Epithelial cell of prostate (primary cell): ENCODE data around the gene SLC16A8.
"Not testable (repeated sequence)": the region's sequence is repeated elsewhere in the genome, so short reads cannot be mapped to it uniquely, and the experiment has no call there.

Source experiments
- DNase-seq: peaks from one replicate; pipeline ENCODE4 v3.0.0-alpha.2; 2011; ENCODE audit warnings: low read depth, low spot score
- H3K27ac ChIP-seq: fragments of 450-650 bp; 2 replicates; pipeline ENCODE4 v1.5.1; 2017; ENCODE audit warnings: mild to moderate bottlenecking

Gene SLC16A8, protein sequence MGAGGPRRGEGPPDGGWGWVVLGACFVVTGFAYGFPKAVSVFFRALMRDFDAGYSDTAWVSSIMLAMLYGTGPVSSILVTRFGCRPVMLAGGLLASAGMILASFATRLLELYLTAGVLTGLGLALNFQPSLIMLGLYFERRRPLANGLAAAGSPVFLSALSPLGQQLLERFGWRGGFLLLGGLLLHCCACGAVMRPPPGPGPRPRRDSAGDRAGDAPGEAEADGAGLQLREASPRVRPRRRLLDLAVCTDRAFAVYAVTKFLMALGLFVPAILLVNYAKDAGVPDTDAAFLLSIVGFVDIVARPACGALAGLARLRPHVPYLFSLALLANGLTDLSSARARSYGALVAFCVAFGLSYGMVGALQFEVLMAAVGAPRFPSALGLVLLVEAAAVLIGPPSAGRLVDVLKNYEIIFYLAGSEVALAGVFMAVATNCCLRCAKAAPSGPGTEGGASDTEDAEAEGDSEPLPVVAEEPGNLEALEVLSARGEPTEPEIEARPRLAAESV

DNA sequence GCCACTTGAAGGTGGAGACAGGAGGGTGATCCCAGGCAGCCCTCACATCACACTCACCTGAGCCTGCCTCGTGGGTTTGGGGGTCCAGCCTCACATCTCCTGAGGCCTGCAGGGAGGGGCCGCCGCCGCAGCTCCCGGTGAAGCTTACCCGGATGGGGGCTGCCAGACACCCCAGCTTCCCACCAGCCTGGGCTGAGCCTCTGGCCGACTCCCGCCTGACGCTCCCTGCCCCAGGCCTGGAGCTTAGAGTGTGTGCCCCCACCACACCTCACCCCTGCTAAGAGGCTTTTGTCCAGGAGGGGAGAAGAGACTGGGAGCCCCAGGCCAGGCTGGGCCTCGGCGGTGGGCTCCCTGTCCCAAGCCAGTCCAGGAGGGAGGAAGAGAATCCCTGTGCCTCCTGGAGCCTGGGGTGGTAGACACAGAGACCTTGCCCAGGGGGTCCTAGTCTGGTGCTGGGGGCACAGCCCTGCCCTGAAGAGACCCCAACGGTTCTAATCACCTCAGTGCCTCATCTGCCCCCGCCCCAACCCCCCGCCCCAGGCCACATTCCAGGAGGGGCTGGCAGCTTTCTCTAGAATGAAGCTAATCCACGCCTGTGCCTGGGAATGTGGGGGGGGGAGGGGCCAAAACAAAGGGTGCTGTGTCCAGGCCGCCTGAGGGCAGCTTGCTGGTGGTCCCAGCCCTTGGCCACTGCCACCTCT, at the start of gene SLC16A8:
Gene SLC16A8 (minus strand): TSS at position 254 of the 701 bp plus-strand sequence. CDS start 1,311 bp downstream, outside the sequence.
- no peak for DNase-seq
- H3K27ac ChIP-seq, result no peak within 1 kb of the TSS

DNA sequence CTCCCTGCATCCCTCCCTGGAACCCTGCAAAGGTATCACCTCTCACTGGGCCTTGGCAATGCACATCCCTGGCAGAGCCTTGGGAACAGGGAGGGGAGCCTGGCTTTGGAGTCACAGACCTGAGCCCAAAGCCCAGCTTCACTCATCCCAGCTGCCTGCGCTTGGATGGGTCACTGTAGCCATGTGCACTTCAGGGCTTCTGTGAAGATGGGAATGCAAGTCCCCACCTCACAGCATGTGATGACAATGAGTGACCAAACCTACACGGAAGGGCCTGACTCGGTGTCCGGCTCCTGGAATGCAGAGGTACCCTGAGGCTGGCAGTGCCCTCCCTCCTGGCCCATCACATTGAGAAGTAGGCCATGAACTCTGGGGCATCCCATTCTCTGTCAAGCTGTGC, 49.3 kb upstream of the SLC16A8 start:
- no peak overlapping the region for H3K27ac ChIP-seq
- DNase-seq, result no peak

DNA sequence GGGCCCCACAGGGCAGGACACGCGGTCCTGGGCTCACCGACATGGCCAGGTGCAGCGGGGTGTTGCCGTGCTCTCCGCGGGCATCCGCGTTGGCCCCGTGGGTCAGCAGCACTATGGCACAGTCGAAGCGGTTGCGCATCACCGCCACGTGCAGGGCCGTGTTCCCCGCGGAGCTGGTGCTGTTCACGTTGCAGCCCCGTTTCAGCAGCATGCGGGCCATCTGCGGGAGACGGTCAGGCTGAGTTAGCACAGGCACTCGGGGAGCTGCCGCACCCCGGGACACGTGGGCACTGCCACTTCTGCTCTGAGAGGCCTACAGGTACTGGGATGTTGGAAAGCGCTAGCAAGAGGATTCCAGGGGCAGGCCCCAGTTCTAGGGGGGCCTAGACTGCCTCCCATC, 48.8 kb upstream of the SLC16A8 start:
- no peak for DNase-seq
- H3K27ac ChIP-seq, result no peak overlapping the region

DNA sequence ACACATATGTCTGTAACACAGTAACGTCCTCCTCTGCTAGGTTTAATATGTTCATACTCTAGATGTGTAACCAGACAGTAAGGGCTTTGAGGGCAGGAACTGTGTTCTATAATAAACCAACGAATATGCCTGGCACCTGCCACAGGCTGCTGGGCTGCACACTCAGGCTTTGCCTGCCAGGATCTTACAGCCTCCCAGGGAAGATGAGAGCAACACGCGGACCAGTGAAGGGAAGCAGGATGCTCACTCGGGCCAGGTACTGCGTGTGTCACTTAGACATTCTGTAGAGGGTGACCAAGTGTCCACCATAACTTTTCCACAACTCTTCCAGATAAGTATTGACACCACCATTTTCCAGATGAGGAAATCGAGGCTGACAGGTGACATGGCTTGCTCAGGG, 48.2 kb upstream of the SLC16A8 start:
- no peak for DNase-seq
- no peak overlapping the region for H3K27ac ChIP-seq

DNA sequence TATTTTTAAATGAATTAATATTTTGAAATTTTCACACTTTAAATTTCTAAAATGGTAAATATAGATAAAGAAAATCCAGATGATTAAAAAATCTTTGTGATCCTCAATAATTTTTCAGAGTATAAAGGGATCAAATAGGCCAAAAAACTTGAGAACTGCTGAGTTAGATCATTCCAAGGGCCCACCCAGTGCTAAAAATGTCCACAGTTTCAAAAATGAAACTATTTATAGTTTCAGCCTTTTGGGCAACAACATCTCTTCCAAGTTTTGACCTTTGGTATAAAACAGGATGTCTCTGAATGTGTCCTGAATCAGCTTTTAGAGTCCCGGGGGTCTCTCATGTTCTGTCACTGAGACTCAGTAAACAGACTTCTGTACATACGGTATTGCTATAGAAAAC, 47.4 kb upstream of the SLC16A8 start:
- H3K27ac ChIP-seq, result no peak overlapping the region
- no peak for DNase-seq

DNA sequence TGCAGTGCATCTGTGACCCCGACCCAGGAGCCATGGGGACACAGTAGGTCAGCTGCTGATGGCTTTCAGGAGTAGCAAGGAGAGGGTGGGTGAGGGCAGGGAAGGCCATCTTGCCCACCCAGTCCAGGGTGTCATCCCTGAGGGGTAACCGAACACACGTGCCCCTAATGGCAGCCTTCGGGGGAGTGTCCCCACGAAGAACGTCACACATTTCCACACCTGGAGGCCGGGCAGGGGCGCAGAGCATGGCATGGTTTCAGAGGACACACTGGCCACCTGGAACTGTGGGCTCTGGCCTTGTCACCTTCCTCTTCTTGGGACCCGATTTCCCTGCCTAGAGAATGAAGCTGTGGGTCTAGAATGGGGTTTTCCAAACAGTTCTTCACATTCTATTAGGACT, 45.9 kb upstream of the SLC16A8 start:
- DNase-seq, result no peak
- H3K27ac ChIP-seq, result no peak overlapping the region

DNA sequence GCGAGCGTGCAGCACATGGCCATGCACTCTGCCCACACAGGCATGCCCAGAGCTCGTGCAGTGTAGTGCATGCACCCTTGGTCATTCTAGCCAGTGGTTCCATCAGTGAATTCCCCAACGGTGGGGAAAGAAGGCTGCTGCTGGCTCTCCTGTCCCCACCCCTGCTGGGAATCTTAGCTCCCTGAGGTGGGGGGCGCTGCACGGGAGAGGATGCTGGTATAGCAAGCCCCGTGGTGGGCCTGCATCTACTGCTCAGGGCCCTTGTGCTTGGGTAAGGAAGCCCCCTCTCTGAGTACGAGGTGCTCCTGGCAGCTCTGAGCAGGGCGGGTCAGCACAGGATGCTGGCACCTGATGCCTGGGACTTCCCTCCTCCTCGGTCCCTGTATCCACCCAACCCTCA, 45.0 kb upstream of the SLC16A8 start:
- H3K27ac ChIP-seq, result no peak overlapping the region
- no peak for DNase-seq

DNA sequence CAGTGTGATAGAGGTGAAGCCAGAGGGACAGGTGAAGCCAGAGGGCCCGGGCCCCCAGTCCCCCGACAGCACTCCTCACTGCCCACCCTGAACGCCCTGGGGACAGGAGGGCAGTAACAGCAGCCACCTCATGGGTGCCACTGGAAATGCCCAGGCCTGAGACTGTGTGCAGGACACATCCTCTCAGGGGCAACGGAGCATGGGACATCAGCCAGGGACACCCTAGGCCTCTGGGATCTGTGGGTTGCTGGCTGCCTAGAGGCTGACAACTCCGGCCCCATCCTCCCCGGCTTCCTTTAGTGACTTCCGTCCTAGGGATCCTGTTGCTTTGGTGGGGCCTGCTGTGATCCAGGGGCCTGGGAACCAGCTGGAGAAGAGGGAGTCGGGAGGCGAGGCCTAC, 43.9 kb upstream of the SLC16A8 start:
- no peak for DNase-seq
- no peak overlapping the region for H3K27ac ChIP-seq

DNA sequence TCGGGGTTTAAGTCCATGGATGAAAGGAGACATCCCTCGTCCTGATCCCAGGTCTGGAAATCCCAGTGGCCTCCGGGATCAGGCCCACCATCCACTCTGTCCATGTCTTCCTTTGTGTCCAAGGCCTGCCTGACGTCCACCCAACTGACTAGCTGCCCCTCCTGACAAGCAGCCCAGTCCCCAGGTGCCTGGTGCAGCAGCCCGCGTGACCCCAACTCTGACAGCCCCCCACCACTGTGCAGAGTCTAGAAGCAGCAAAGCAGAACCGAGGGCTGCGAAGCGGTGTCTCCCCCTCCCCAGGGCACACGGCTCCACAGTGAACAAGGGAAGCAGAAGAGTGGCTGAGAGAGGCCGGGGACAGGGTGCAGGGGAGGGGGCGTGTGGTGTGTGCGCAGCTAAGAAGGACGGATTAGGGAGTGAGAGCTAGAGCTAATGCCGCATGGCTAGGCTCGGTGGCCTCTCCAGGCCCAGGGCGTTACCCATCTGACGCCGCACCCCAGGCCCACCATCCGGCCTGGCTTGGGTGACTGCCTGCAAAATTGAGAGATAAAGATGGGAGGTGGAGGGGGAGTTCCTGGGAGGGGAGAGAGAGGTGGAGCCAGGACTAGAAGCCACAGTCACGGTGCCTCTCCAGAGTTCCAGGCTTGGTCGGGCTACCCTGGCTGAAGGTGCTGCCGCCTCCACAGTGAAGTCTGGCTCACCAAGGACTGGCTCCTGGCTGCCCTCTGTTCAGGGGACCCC, 43.1 kb upstream of the SLC16A8 start:
- no peak overlapping the region for H3K27ac ChIP-seq
- no peak for DNase-seq

DNA sequence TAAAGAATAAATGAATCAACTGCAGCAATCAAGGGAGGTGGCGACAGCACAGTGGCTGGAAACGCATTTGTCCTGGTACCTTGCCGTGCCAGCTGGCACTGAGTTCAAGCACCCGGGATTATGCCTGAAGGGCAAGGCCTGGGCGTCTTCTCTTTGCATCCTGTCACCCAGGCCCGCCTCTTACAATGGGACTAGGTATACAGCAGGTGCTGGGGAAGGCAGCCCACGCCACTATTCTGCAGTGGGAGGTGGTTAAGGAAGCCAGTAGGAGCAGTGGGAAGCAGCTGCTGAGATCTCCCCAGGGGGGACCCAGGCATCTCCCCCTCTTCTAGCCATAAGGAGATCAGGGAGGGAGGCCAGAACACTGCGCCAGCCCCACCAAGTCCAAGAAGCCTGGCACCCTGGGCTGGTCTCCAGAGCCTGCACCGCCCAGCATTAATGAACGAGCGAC, 41.8 kb upstream of the SLC16A8 start:
- no peak overlapping the region for H3K27ac ChIP-seq
- no peak for DNase-seq

DNA sequence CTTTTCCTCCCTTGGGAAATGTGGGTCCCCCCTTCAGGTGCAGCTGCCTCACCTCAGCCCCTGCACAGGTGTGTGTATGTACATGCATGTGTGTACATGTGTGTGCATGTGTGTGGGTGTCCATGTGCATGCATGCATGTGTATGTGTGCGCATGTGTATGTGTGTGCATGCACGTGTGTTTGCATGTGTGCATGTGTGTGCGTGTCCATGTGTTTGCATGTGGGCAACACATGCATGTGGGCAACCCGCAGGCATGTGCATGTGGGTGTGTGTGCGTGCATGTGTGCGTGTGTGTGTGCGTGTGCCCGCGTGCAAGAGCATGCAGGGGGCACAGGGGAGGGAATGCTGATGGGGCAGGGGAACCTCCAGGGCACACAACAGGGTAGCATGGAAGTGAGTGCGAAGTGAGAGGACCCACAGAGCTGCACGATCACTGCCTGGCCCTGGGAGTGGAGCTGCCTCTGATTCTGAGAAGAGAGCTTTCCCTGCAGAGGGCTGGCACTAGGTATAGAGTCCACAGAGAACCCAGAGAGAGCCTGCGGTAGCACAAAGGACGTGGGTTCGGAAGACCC, 41.1 kb upstream of the SLC16A8 start:
- no peak overlapping the region for H3K27ac ChIP-seq
- no peak for DNase-seq

DNA sequence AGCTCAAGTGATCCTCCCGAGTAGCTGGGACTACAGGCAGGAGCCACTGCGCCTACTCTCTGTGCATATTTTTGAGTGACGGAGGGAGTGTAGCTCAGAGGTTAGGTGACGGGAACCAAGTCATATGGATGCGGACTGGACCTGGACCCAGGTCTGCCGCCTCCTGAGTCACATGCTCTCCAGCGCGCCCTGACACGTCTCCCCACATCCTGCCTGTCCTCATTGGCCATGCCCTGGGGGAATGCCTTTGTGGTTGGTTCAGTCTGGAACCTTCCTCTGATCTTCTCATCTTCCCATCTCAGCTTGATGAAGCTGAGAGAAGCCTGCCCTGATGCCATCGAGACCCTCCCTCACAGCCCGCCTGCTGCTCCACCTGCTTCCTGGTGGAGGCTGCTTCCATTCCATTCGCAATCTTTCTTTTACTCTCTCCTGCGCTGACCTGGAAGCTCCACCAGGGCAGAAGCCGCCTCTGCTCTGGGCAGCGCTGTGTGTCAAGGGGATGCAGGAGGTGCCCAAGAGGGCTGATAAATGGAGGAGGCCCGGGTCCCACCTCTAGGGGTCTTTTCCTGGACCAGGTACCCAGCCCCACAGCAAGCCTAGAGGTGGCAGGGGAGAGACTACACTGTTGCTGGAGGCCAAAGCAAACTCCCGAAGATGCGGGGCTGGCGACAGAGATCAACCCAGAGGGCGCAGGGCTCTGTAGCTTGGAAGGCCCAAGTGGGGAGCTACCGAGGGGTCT, 40.4 kb upstream of the SLC16A8 start:
- DNase-seq, result peak; percentile 61
- peak overlapping the region; percentile 24 for H3K27ac ChIP-seq

DNA sequence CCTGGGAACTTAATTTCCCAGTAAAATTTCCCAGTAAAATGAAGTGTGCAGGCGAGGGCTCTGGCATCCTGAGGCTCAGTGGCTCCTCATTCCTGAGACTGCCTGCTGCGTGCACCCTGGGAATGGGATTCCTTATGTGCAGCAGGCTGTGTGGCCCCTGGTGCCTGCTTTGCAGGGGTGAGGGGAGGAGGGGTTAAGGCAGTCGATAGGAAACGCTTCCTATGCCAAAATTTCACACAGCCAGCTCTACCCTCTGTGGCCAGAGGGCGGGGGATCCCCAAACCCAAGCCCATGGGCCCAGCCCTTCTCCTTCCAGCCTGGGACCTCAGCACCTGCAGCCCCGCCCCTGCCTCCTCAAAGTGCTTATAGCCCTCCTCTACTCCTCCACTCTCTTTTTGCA, 38.6 kb upstream of the SLC16A8 start:
- DNase-seq, result no peak
- no peak overlapping the region for H3K27ac ChIP-seq

DNA sequence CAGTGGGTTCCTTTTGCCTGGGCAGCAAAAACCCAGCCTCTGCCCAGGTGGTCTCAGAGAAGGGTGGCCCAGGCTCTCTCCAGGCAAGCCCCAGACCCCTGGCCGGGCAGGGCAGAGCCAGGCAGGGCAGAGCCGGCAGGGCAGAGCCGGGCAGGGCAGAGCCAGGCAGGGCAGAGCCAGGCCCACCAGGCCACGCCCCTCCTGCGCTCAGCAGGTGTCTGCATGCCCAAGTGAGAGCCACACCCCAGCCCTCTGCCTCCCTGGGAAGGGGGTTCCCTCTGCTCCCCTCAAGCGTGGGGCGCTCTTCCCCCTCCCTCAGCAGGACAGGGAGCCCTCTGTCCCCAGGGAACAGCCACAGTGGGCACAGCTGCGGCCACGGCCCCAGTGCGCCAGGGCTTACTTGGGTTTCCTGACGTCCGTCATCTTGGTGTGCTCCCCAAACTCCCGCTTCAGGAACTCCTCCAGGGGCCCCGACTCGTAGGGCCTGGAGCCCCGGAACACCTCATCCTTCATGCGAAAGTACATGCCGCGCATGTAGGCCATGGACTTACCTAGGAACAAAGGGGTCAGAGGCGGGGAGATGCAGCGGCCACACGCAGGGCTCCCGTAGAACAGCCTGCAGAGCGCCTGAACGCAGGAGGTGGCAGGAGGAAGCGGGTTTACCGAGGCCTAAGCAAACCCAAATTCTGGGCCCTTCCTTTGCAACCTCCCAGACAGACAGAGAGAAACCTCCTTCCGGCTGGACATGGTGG, 36.6 kb upstream of the SLC16A8 start:
- DNase-seq, result no peak
- H3K27ac ChIP-seq, result no peak overlapping the region

DNA sequence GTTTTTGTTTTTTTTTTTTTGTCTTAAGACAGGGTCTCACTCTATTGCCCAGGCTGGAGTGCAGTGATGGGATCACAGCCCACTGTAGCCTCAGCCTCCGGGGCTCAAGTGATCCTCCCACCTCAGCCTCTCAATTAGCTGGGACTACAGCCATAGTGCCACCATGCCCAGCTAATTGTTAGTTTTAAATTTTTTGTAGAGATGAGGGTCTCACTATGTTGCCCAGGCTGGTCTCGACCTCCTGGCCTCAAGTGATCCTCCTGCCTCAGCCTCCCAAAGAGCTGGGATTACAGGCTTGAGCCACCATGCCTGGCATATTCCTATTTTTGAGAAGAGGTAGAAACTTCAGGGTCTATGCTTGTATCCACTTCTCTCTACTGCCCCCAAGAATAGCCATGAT, 34.8 kb upstream of the SLC16A8 start:
- not testable (repeated sequence) for DNase-seq, H3K27ac ChIP-seq

DNA sequence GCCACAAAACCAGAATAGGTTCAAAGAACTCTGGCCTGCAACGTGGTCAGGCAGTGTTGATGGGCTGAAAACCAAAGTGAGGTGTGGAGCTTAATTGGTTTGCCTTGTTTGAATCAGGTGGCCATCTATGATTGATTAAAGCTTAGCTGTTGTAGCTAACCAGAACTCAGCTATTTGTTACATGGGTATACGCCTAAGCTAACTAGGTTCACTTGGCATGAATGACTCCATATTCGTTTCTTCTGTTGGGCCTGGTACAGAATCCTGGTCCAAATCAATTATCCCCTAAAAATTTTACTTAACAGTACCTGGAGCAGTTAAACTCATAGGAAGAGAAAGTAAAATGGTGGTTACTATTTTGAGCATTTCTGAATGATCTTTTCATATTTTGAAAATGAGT, 34.2 kb upstream of the SLC16A8 start:
- DNase-seq, result no peak
- H3K27ac ChIP-seq, result no peak overlapping the region

DNA sequence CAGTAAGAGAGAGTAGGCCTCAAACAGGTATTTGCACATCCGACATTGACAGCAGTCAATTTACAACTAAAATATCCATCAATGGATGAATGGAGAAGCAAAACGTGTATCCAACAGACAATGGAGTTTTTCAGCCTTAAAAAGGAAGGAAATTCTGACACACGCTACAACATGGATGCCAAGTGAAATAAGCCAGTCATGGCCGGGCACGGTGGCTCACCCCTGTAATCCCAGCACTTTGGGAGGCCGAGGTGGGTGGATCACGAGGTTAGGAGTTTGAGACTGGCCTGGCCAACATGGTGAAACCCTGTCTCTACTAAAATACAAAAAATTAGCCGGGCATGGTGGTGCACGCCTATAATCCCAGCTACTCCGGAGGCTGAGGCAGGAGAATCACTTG, 33.6 kb upstream of the SLC16A8 start:
- H3K27ac ChIP-seq, DNase-seq: not testable (repeated sequence)

DNA sequence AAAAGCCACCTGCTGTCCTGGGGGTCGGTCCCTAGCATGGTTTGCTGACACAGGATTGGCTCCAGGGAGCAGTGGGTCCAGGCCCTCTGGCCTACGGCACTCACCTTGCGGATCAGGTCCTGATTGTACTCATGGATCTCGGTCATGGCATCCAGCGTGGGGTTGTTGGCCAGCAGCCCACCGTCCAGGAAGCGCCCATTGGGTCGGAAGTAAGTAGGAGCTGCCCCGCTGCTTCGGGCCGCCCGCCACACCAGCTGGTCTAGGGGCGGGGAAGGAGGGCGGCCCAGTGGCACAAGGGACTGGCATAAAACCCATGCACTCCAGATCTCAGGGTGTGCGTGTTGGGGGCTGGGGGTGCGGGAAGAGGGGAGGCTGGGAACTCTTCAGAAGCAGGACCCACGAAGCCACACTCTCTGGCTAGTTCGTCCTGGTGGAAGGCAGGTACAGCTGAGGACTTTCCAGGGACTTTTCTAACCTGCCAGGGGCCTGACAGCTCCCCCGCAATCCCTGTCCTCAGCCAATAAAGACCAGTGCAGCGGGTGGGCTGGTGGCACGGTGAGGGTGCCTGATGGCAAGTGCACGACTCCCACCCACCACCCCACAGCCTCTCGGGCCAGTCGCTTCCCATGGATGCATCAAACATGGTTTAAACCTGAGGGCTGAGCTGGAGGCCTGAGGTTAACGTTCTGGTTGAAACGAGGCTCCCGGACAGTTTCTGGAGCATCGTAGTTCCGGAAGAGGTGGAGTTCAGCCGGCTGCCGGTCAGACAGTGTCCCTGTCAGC, 31.6 kb upstream of the SLC16A8 start:
- no peak overlapping the region for H3K27ac ChIP-seq
- no peak for DNase-seq
